ENCODE results near the gene EPHB1.

The EPHB1 gene

GRCh38 chr3:135087782-135088181 lies 292.7 kb downstream of the EPHB1 start:
- TF ChIP-seq CTCF (IDR thresholded peaks at IDR 0.05) = no peak

GRCh38 chr3:135089451-135089850 lies 294.4 kb downstream of the EPHB1 start:
- no peak for TF ChIP-seq CTCF (IDR thresholded peaks at IDR 0.05)

- TF ChIP-seq CTCF (IDR thresholded peaks at IDR 0.05) = no peak
Measured at GRCh38 chr3:135090020-135090717, 295.1 kb downstream of the EPHB1 start.

GRCh38 chr3:135091946-135092345 lies 296.9 kb downstream of the EPHB1 start:
- no peak for TF ChIP-seq CTCF (IDR thresholded peaks at IDR 0.05)

GRCh38 chr3:135093121-135093520 lies 298.1 kb downstream of the EPHB1 start:
- no peak for TF ChIP-seq CTCF (IDR thresholded peaks at IDR 0.05)

GRCh38 chr3:135097276-135097946 lies 302.4 kb downstream of the EPHB1 start:
- no peak for TF ChIP-seq CTCF (IDR thresholded peaks at IDR 0.05)

- TF ChIP-seq CTCF (IDR thresholded peaks at IDR 0.05) = no peak
Measured at GRCh38 chr3:135099734-135100355, 304.8 kb downstream of the EPHB1 start.
